Liver (tissue), 9 donors: Measurements from ENCODE around the gene UGT1A5. TPM values are rescaled to one million over a fixed set of nuclear protein-coding genes. Genes with fewer than 3 reads are reported as not detected.
"Not testable (repeated sequence)": the region's sequence is repeated elsewhere in the genome, so short reads cannot be mapped to it uniquely, and the experiment has no call there.

ENCODE experiments used
- DNase-seq: peaks from one replicate; pipeline ENCODE4 v3.0.0-alpha.2; 2017; ENCODE audit warnings: low spot score
- H3K27ac ChIP-seq, 2 donors: one replicate each; pipeline ENCODE4 v1.7.0; 2013; ENCODE audit warnings: inconsistent platforms in 2 of 2, low read length in 2 of 2, control low read depth in 1 of 2, low read depth in 1 of 2, mild to moderate bottlenecking in 1 of 2
- H3K27me3 ChIP-seq, 4 donors: one replicate each; pipeline versions ENCODE4 v1.6.1 to v1.7.0; 2013; ENCODE audit warnings: low read length in 3 of 4, inconsistent platforms in 1 of 4, mild to moderate bottlenecking in 1 of 4, moderate library complexity in 1 of 4; ENCODE audit not compliant: control insufficient read depth in 4 of 4, insufficient read depth in 4 of 4
- H3K36me3 ChIP-seq, 4 donors: one replicate each; pipeline versions ENCODE4 v1.6.1 to v1.7.0; 2013; ENCODE audit warnings: low read length in 3 of 4, mild to moderate bottlenecking in 3 of 4, low read depth in 1 of 4, moderate library complexity in 1 of 4; ENCODE audit not compliant: control insufficient read depth in 4 of 4, insufficient read depth in 3 of 4
- H3K4me1 ChIP-seq, 4 donors: one replicate each; pipeline versions ENCODE4 v1.6.1 to v1.7.0; 2013; ENCODE audit warnings: low read length in 3 of 4, mild to moderate bottlenecking in 3 of 4, moderate library complexity in 1 of 4; ENCODE audit not compliant: control insufficient read depth in 4 of 4, insufficient read depth in 4 of 4
- H3K4me3 ChIP-seq, 3 donors: one replicate each; pipeline versions ENCODE4 v1.6.1 to v1.7.0; 2013; ENCODE audit warnings: low read length in 3 of 3, control low read depth in 1 of 3, low read depth in 1 of 3, mild to moderate bottlenecking in 1 of 3
- H3K9ac ChIP-seq, 2 donors: one replicate each; pipeline ENCODE4 v1.7.0; 2013; ENCODE audit warnings: low read length in 2 of 2, mild to moderate bottlenecking in 2 of 2, moderate library complexity in 2 of 2, control low read depth in 1 of 2, low read depth in 1 of 2
- H3K9me3 ChIP-seq, 4 donors: one replicate each; pipeline versions ENCODE4 v1.6.1 to v1.7.0; 2013; ENCODE audit warnings: low read length in 3 of 4; ENCODE audit not compliant: control insufficient read depth in 4 of 4
- ATF3 ChIP-seq: IDR thresholded peaks from 2 replicates; pipeline ENCODE4 v1.6.1; 2016; ENCODE audit warnings: antibody characterized with exemption
- CTCF ChIP-seq: fragments of 150-350 bp; IDR thresholded peaks from 2 replicates; pipeline ENCODE4 v1.5.1; 2017; ENCODE audit warnings: improper control_type of control experiment, low read depth, low read length; ENCODE audit not compliant: missing input control
- EGR1 ChIP-seq, 2 donors: IDR thresholded peaks; 2 replicates each; pipeline ENCODE4 v1.6.1; 2016 to 2018; ENCODE audit warnings: antibody characterized with exemption in 2 of 2, low read depth in 2 of 2
- FOXA1 ChIP-seq: IDR thresholded peaks from 2 replicates; pipeline ENCODE4 v1.6.1; 2016; ENCODE audit warnings: antibody characterized with exemption
- FOXA2 ChIP-seq: IDR thresholded peaks from 2 replicates; pipeline ENCODE4 v1.6.1; 2016; ENCODE audit warnings: antibody characterized with exemption
- GABPA ChIP-seq, 2 donors: IDR thresholded peaks in 1 of 2; conservative IDR thresholded peaks in 1 of 2; 2 replicates each; pipeline ENCODE4 v1.6.1; 2016; ENCODE audit warnings: antibody characterized with exemption in 2 of 2, mild to moderate bottlenecking in 1 of 2, moderate library complexity in 1 of 2
- HNF4A ChIP-seq, 2 donors: conservative IDR thresholded peaks; 2 replicates each; pipeline ENCODE4 v1.6.1; 2016; ENCODE audit warnings: antibody characterized with exemption in 2 of 2, mild to moderate bottlenecking in 2 of 2
- HNF4G ChIP-seq: IDR thresholded peaks from 2 replicates; pipeline ENCODE4 v1.6.1; 2016; ENCODE audit warnings: antibody characterized with exemption
- JUND ChIP-seq, 2 donors: IDR thresholded peaks; 2 replicates each; pipeline ENCODE4 v1.6.1; 2016; ENCODE audit warnings: antibody characterized with exemption in 2 of 2
- MAX ChIP-seq: IDR thresholded peaks from 2 replicates; pipeline ENCODE4 v1.6.1; 2016; ENCODE audit warnings: antibody characterized with exemption
- NR2F2 ChIP-seq: IDR thresholded peaks from 2 replicates; pipeline ENCODE4 v1.6.1; 2016; ENCODE audit warnings: antibody characterized with exemption
- RAD21 ChIP-seq, 2 donors: IDR thresholded peaks; 2 replicates each; pipeline ENCODE4 v1.6.1; 2016; ENCODE audit warnings: antibody characterized with exemption in 2 of 2, mild to moderate bottlenecking in 2 of 2
- REST ChIP-seq: IDR thresholded peaks from 2 replicates; pipeline ENCODE4 v1.6.1; 2016; ENCODE audit warnings: antibody characterized with exemption, mild to moderate bottlenecking
- RXRA ChIP-seq, 2 donors: IDR thresholded peaks; 2 replicates each; pipeline ENCODE4 v1.6.1; 2017 to 2018; ENCODE audit warnings: antibody characterized with exemption in 2 of 2, mild to moderate bottlenecking in 1 of 2
- SP1 ChIP-seq: IDR thresholded peaks from 2 replicates; pipeline ENCODE4 v1.6.1; 2018; ENCODE audit warnings: antibody characterized with exemption, mild to moderate bottlenecking
- TAF1 ChIP-seq: conservative IDR thresholded peaks from 2 replicates; pipeline ENCODE4 v1.6.1; 2016; ENCODE audit warnings: antibody characterized with exemption, mild to moderate bottlenecking
- YY1 ChIP-seq: IDR thresholded peaks from 2 replicates; pipeline ENCODE4 v1.6.1; 2016; ENCODE audit warnings: antibody characterized with exemption, mild to moderate bottlenecking
- ZBTB33 ChIP-seq: IDR thresholded peaks from 2 replicates; pipeline ENCODE4 v1.6.1; 2016; ENCODE audit warnings: antibody characterized with exemption
- WGBS: extraction: QIAGEN DNeasy Blood & Tissue Kit; methylation state at CpG from one replicate; pipeline ENCODE4 v1.1.7; 2013; 5-methylcytosine and 5-hydroxymethylcytosine counted together
- polyA plus RNA-seq, 2 donors: library from polyadenylated mRNA; stranded (reverse) in 1 of 2; unstranded in 1 of 2; fragments of 200-250 nt in 1 of 2; fragments of >200 nt in 1 of 2; fragmentation: Nextera tagmentation in 1 of 2; extraction: Ambion mirVana in 1 of 2; gene quantifications; one replicate each; pipeline versions ENCODE4 v1.2.1 to v1.2.3, GENCODE V29; 2013 to 2015
- total RNA-seq, 2 donors: library from RNA; depleted of rRNA; stranded (reverse); fragments of >200 nt; gene quantifications; one replicate each; pipeline ENCODE4 v1.2.3, GENCODE V29; 2014
- donor health status: healthy.
- donor health status: healthy.
- donor health status: healthy.
- donor health status: healthy.
- donor health status: healthy.

Gene UGT1A5
- total and polyA plus RNA-seq, 4 donors = 0.14 to 1.8 (median 1.6) TPM; not detected in 1

GRCh38 chr2:233700028-233700635 is 12.6 kb upstream of the UGT1A5 start:
- no peak overlapping the region for H3K9ac ChIP-seq

GRCh38 chr2:233700842-233701241 is 11.9 kb upstream of the UGT1A5 start:
- DNase-seq, H3K27ac ChIP-seq, H3K27me3 ChIP-seq, H3K36me3 ChIP-seq, H3K4me3 ChIP-seq, H3K9ac ChIP-seq, H3K9me3 ChIP-seq: not testable (repeated sequence)
- WGBS = 82% methylated on average over 5 of the region's 5 CpGs
- H3K4me1 ChIP-seq = peaks cover 11 to 41% (median 22%) of the 10 kb centered on the region in 4 donors

More at GRCh38 chr2:233700028-233700635, 12.6 kb upstream of the UGT1A5 start:
- no peaks in the 10 kb centered on the region for H3K9me3 ChIP-seq
- no peaks in the 10 kb centered on the region for H3K36me3 ChIP-seq
- H3K4me1 ChIP-seq = peaks cover 6 to 38% (median 18%) of the 10 kb centered on the region in 4 donors
- DNase-seq = no peak
- H3K27me3 ChIP-seq = no peaks in the 10 kb centered on the region
- peak; percentile 82 for TF ChIP-seq YY1
- peak; percentile 70 for TF ChIP-seq REST
- TF ChIP-seq RXRA (IDR thresholded peaks at IDR 0.05) = peak; percentile 92 to 98
- TF ChIP-seq JUND (IDR thresholded peaks at IDR 0.05) = peak; percentile 41 to 83
- peak; percentile 86 for TF ChIP-seq FOXA2
- peak; percentile 59 to 63 for TF ChIP-seq RAD21 (IDR thresholded peaks at IDR 0.05)
- peak; percentile 95 for TF ChIP-seq ZBTB33
- TF ChIP-seq ATF3 = peak; percentile 46
- TF ChIP-seq HNF4A (conservative IDR thresholded peaks at IDR 0.05) = peak; percentile 83 to 93
- peak in 1 of 2 donors; percentile 27 for TF ChIP-seq GABPA (IDR thresholded peaks at IDR 0.05 in 1 of 2, conservative IDR thresholded peaks at IDR 0.05 in 1 of 2)
- TF ChIP-seq MAX = peak; percentile 85
- TF ChIP-seq TAF1 = no peak
- no peak for TF ChIP-seq HNF4G
- peak; percentile 39 to 41 for TF ChIP-seq EGR1 (IDR thresholded peaks at IDR 0.05; ENCODE audit: low read depth in 2 of 2)
- TF ChIP-seq NR2F2 = no peak
- no peak for TF ChIP-seq CTCF
- TF ChIP-seq FOXA1 = peak; percentile 72
- TF ChIP-seq SP1 = peak; percentile 86
- no peak overlapping the region for H3K4me3 ChIP-seq
- 15% methylated on average over 1 of the region's 1 CpG for WGBS
- H3K27ac ChIP-seq = peak overlapping the region; percentile 83
